H1 (cell line): Measurements from ENCODE around the gene ZBTB49. TPM values are rescaled to one million over a fixed set of nuclear protein-coding genes. Genes with fewer than 3 reads are reported as not detected.

Experiments used
- CHD7 ChIP-seq: fragments of 300-600 bp; sonication (generic); IDR thresholded peaks from 2 replicates; pipeline ENCODE4 v1.7.1; 2012; ENCODE audit warnings: low read length, moderate library complexity, mild to moderate bottlenecking, inconsistent platforms; ENCODE audit not compliant: insufficient replicate concordance
- POLR2A ChIP-seq, 2 experiments: IDR thresholded peaks; 1 replicate in 1 of 2; 2 replicates in 1 of 2; pipeline ENCODE4 v1.6.1; 2011; ENCODE audit warnings: low read depth in 2 of 2, low read length in 2 of 2, mild to moderate bottlenecking in 2 of 2; ENCODE audit errors: control extremely low read depth in 1 of 2
- SIX5 ChIP-seq: IDR thresholded peaks from 2 replicates; pipeline ENCODE4 v1.6.1; 2011; ENCODE audit warnings: mild to moderate bottlenecking, low read depth, low read length
- SP4 ChIP-seq: IDR thresholded peaks from 2 replicates; pipeline ENCODE4 v1.6.1; 2012; ENCODE audit warnings: low read length, inconsistent platforms
- SRF ChIP-seq: IDR thresholded peaks from 2 replicates; pipeline ENCODE4 v1.6.1; 2011; ENCODE audit warnings: mild to moderate bottlenecking, low read depth, low read length, moderate library complexity
- TAF7 ChIP-seq: optimal IDR thresholded peaks from 2 replicates; pipeline ENCODE3; 2011; ENCODE audit warnings: low read depth, mild to moderate bottlenecking, inconsistent platforms, low read length, moderate library complexity, borderline replicate concordance
- polyA plus RNA-seq, 7 experiments: library from polyadenylated mRNA; depleted of rRNA in 3 of 7; stranded (reverse) in 5 of 7; unstranded in 2 of 7; fragments of >200 nt in 5 of 7; fragments of 200-250 nt in 2 of 7; gene quantifications; 1 replicate in 5 of 7; 2 replicates in 1 of 7; 4 replicates in 1 of 7; pipeline versions ENCODE4 v1.2.1 to v1.2.3, GENCODE V29; 2011 to 2013; ENCODE audit warnings: missing spikeins in 2 of 7, mixed read lengths in 2 of 7
- total RNA-seq: library from RNA; stranded (reverse); fragmentation: NEBNext Ultra II Directional; extraction: Animal tissue kit (Norgen Biotek cat#: 25700); gene quantifications from 2 replicates; pipeline ENCODE4 v1.2.1, GENCODE V29; 2021

Gene ZBTB49
- total and polyA plus RNA-seq, 2 of the 8 experiments (the other 6 are each of a cell fraction or from before 2014, with no cell fraction given): 4.2 to 6.8 TPM

GRCh38 chr4:4249866-4250265, 40.2 kb upstream of the ZBTB49 start (continued):
- TF ChIP-seq POLR2A (IDR thresholded peaks at IDR 0.05; ENCODE audit: control extremely low read depth in 1 of 2, low read depth in 2 of 2, low read length in 2 of 2) (no peak), SP4 (no peak), SIX5 (no peak), TAF7 (no peak), CHD7 (no peak), SRF (no peak)
